Calu3 (cell line): ENCODE results near the gene ANO9. TPM values are rescaled to one million over a fixed set of nuclear protein-coding genes. Genes with fewer than 3 reads are reported as not detected.

Source experiments
- BruUV-seq: library from RNA; stranded (reverse); fragments of 400-500 nt; replicated peaks from 2 replicates; lab custom pipeline; 2021; lab: Mats Ljungman, UMichigan
- CTCF ChIA-PET: fragments of 300-600 bp; sonication (Branson Sonifier 250); formaldehyde crosslinking; loops from one replicate; lab custom pipeline; 2022; ENCODE audit warnings: antibody characterized with exemption; lab: Charles Lee
- DNase-seq: peaks from one replicate; pipeline ENCODE4 v3.0.0; 2022
- H3K27ac Mint-ChIP-seq: one replicate; pipeline ENCODE4 v1.8.0; 2022; ENCODE audit warnings: mixed read lengths; ENCODE audit not compliant: unreplicated experiment
- H3K27me3 Mint-ChIP-seq: one replicate; pipeline ENCODE4 v1.8.0; 2022; ENCODE audit warnings: mixed read lengths; ENCODE audit not compliant: unreplicated experiment
- H3K36me3 Mint-ChIP-seq: one replicate; pipeline ENCODE4 v1.8.0; 2022; ENCODE audit warnings: mild to moderate bottlenecking, moderate library complexity, mixed read lengths; ENCODE audit not compliant: insufficient read depth, unreplicated experiment
- H3K4me1 Mint-ChIP-seq: one replicate; pipeline ENCODE4 v1.8.0; 2022; ENCODE audit warnings: mild to moderate bottlenecking, low read depth, mixed read lengths; ENCODE audit not compliant: unreplicated experiment
- H3K4me3 Mint-ChIP-seq: one replicate; pipeline ENCODE4 v1.8.0; 2022; ENCODE audit warnings: mild to moderate bottlenecking, low read depth, moderate library complexity, mixed read lengths; ENCODE audit not compliant: unreplicated experiment
- H3K9me3 Mint-ChIP-seq: one replicate; pipeline ENCODE4 v1.8.0; 2022; ENCODE audit warnings: low read depth, mixed read lengths; ENCODE audit not compliant: unreplicated experiment
- CTCF ChIP-seq: fragments of 200-600 bp; IDR thresholded peaks from one replicate; pipeline ENCODE4 v1.8.0; 2022; ENCODE audit warnings: antibody characterized with exemption; ENCODE audit not compliant: unreplicated experiment
- intact Hi-C: fragments of 100-400 bp; cut with micrococcal nuclease; formaldehyde crosslinking; loops from one replicate; pipeline ENCODE4 v1.10.0; 2022; ENCODE audit not compliant: unreplicated experiment
- total RNA-seq: library from RNA; stranded (reverse); gene quantifications from 2 replicates; pipeline ENCODE4 v1.2.3, GENCODE V29; 2022

Gene ANO9
- total RNA-seq, 1 experiment from 2014 or later, result 27.2 TPM

DNA sequence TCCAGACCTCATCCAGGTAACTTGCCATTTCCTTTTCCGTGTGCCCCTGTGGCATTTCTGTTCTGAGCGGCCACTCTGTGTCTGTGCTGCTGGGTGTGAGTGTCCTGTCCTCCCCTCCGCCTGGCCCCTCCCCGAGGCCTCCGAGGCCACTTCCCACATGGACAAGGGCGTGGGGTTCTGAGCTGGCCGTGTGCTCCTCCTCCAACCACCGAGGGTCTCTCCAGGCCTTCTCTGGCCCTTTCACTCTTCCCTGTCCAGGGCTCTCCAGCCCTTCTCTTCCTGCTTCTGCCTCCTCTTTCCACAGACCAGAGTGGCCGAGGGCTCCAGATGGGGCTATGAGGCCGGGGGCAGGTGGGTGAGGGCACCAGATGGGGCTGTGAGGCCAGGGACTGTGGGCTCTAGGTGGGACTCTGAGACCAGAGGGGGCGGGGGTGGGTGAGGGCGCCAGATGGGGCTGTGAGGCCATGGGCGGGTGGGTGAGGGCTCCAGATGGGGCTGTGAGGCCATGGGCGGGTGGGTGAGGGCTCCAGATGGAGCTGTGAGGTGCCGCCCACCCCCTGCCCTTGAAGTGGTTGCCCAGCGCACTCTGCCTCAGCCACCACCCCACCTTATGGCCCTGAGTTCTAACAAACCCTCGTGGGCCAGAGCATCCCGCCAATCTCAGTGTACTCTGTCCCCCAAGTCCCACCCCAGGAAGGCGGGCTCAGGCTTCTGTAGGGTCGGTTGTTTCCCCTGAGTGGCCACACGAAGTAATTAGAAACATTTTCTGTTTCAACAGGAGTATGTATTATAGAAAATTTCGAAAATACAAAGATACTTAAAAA, 32.4 kb upstream of the ANO9 start:
- Mint-ChIP-seq H3K4me1 (peaks cover 10% of the 10 kb centered on the region), H3K27ac (no peak overlapping the region), H3K27me3 (no peaks in the 10 kb centered on the region), H3K36me3 (peaks cover 4% of the 10 kb centered on the region), H3K9me3 (no peaks in the 10 kb centered on the region), H3K4me3 (no peak overlapping the region)
- no peak for DNase-seq
- CTCF ChIA-PET, result interaction anchor here (0.7 kb wide), 1 partner anchor 79 kb away, joined by 3 read pairs; no protein-coding TSS in a partner anchor
- intact Hi-C loops, result no loop called here
- TF ChIP-seq CTCF, result no peak
- BruUV-seq, result no TSS peak

DNA sequence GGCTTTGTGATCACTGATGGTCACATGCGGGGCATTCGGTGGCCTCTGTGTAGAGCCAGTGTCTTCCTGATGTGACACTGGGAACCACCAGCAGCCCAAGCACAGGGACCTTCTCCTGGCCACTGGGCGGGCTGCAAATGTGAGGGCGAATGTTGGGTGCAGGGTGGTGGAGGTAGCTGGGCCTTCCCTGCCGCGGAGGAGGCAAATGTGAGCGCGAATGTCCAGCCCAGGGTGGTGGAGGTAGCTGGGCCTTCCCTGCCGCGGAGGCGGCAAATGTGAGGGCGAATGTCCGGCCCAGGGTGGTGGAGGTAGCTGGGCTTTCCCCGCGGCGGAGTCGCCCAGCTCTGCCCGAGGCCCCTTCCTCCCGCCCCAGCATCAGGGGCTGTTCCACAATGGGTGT, 31.6 kb upstream of the ANO9 start:
- H3K36me3 Mint-ChIP-seq, result peaks cover 4% of the 10 kb centered on the region
- H3K27me3 Mint-ChIP-seq, result no peaks in the 10 kb centered on the region
- intact Hi-C loops, result no loop called here
- CTCF ChIA-PET, result no interaction called here
- no peak for DNase-seq
- H3K4me3 Mint-ChIP-seq, result no peak overlapping the region
- H3K4me1 Mint-ChIP-seq, result peaks cover 10% of the 10 kb centered on the region
- no peaks in the 10 kb centered on the region for H3K9me3 Mint-ChIP-seq
- no TSS peak for BruUV-seq
- no peak for TF ChIP-seq CTCF
- no peak overlapping the region for H3K27ac Mint-ChIP-seq

DNA sequence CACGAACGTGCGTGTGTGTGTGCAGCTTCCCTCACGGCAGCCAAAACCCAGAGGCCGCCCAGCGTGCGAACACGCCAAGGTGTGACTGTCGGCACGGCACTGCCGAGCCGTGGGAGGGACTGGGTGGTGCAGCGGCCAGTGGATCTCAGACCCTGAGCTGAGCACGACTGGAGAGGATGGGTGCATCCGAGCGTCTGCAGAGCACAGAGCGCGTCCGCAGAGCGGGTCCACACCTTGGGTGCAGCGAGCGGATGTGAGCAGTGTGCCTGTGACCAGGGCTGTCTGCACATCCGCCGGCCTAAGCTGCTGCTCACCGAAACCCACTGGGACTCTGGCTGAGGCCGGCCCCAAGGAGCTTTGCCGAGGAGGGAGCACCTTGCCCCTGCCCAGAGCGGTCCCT, 31.0 kb upstream of the ANO9 start:
- no TSS peak for BruUV-seq
- H3K4me1 Mint-ChIP-seq, result peaks cover 10% of the 10 kb centered on the region
- no peak overlapping the region for H3K4me3 Mint-ChIP-seq
- no peak for TF ChIP-seq CTCF
- DNase-seq, result no peak
- CTCF ChIA-PET, result interaction anchor here (0.5 kb wide), 1 partner anchor 25 kb away, joined by 3 read pairs; no protein-coding TSS in a partner anchor
- intact Hi-C loops, result no loop called here
- H3K27me3 Mint-ChIP-seq, result no peaks in the 10 kb centered on the region
- H3K27ac Mint-ChIP-seq, result no peak overlapping the region
- H3K36me3 Mint-ChIP-seq, result peaks cover 4% of the 10 kb centered on the region
- H3K9me3 Mint-ChIP-seq, result no peaks in the 10 kb centered on the region

GRCh38 chr11:472272-472671, 30.5 kb upstream of the ANO9 start:
- Mint-ChIP-seq H3K9me3 (no peaks in the 10 kb centered on the region), H3K36me3 (peaks cover 4% of the 10 kb centered on the region), H3K4me1 (peaks cover 10% of the 10 kb centered on the region), H3K4me3 (no peak overlapping the region), H3K27me3 (no peaks in the 10 kb centered on the region), H3K27ac (no peak overlapping the region)
- intact Hi-C loops, result no loop called here
- no peak for TF ChIP-seq CTCF
- DNase-seq, result no peak
- CTCF ChIA-PET, result interaction anchor here (0.8 kb wide), 1 partner anchor 12 kb away, joined by 7 read pairs; no protein-coding TSS in a partner anchor
- no TSS peak for BruUV-seq
